C4-2B (cell line): ENCODE data around the gene ZDHHC6.
"Not testable (repeated sequence)": the region's sequence is repeated elsewhere in the genome, so short reads cannot be mapped to it uniquely, and the experiment has no call there.

ENCODE experiments used
- ZFX ChIP-seq: fragments of 450-650 bp; IDR thresholded peaks from 2 replicates; pipeline ENCODE4 v1.6.1; 2017
- TF ChIP-seq, protein P1 (sequence below): fragments of 450-650 bp; conservative IDR thresholded peaks from 2 replicates; pipeline ENCODE4 v1.5.1; 2017; ENCODE audit warnings: mild to moderate bottlenecking

DNA sequence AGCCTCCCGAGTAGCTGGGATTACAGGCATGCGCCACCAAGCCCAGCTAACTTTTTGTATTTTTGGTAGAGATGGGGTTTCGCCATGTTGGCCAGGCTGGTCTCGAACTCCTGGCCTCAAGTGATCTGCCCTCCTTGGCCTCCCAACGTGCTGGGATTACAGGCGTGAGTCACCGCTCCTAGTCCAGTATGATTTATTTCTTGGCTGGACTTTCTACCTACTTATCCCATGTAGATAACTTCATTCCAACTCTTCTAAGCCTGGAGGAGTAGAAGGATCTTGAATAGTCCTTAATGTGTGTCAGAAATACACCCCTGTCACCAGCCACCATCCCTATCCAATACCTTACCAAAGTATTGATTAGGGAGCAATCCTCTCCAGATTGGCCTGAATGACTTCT lies 58.7 kb downstream of the ZDHHC6 start:
- TF ChIP-seq, protein P1, sequence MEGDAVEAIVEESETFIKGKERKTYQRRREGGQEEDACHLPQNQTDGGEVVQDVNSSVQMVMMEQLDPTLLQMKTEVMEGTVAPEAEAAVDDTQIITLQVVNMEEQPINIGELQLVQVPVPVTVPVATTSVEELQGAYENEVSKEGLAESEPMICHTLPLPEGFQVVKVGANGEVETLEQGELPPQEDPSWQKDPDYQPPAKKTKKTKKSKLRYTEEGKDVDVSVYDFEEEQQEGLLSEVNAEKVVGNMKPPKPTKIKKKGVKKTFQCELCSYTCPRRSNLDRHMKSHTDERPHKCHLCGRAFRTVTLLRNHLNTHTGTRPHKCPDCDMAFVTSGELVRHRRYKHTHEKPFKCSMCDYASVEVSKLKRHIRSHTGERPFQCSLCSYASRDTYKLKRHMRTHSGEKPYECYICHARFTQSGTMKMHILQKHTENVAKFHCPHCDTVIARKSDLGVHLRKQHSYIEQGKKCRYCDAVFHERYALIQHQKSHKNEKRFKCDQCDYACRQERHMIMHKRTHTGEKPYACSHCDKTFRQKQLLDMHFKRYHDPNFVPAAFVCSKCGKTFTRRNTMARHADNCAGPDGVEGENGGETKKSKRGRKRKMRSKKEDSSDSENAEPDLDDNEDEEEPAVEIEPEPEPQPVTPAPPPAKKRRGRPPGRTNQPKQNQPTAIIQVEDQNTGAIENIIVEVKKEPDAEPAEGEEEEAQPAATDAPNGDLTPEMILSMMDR: not testable (repeated sequence)
- TF ChIP-seq ZFX: not testable (repeated sequence)
